ENCODE measurements around the gene PLA2G12A. TPM values are rescaled to one million over a fixed set of nuclear protein-coding genes. Genes with fewer than 3 reads are reported as not detected.

The PLA2G12A gene
- polyA plus RNA-seq, 4 donors, result 22.4 to 36.0 (median 29.9) TPM

DNA sequence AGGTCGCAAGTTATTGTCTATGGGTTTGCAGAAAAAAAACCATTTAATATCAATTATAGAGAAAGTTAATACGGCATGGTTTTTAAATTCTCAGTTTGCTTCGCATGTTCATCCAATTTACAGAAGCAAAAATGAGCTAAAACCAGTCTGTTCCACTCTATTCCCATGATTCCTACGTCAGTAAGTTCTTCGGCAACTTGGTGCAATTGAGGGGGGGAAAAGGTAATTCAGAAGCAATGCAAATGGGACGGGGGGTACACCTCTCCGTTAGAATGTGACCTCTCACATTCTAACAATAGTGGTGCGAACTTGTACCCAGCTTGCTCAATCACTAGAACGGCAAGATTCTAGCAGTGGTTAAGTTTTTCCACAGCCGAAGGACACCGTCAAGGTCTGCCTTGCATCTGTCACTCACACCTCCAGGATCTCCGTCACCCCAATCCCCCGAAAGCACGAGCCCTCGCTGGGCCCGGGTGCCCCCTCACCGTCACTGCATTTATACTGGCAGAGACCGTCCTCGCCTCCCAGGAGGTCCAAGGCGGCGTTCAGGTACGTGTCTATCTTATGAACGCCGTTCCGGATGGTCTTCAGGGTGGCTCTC, 653 bp downstream of the PLA2G12A start:
- DNase-seq (ENCODE audit: low read depth in 4 of 4, low spot score in 2 of 4), result peak in 1 of 4 donors; percentile 21

DNA sequence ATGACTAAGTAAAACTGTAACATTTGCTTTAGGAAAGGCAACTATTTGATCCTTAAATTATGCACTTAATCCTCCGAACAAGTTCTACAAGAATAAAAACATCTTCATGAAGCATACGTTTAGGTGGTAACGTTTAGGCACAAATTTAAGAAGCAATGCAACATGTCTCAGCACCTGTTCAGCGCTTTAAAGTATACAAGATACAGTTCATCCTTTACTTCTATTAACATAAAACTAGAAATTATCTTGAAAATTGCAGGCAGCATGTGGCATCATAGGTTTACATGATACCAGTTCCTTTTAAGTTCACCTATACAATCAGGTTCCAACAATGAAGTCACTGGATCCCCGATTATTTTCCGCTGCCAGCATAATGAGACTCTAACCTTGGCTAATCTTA, 1.5 kb downstream of the PLA2G12A start:
- DNase-seq (ENCODE audit: low read depth in 4 of 4, low spot score in 2 of 4), result no peak

DNA sequence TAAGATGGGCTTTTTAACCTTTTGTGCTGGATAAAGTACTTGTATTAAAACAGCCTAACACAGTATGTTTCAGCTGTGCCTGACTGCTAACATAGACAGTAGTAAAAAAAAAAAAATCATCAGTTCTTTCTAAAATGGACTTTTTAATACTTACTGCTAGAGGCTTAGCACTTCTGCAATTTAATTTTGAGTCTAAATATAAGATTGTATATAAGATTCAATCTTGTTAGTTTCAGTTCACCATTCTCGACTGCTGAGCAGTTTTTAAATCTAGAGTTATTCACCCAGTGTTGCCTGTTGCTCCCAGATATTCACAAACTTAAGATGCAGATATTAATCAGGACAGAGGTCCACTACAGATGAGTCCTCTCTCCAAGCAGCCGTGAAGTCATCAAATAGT, 6.8 kb downstream of the PLA2G12A start:
- no peak for DNase-seq (ENCODE audit: low read depth in 4 of 4, low spot score in 2 of 4)

DNA sequence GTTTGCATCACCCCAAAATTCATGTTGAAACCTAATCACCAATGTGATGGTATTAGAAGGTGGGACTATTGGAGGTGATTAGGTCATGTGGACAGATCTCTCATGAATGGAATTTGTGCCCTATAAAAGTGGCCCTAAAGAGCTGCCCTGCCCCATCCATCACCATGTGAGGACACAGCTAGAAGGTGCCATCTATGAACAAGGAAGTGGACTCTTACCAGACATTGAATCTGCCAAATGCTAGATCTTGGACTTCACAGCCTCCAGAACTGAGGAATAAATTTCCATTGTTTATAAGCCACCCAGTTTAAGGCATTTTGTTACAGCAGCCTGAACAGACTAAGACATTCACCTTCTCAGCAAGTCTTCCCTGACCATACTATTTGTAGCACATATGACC, 7.5 kb downstream of the PLA2G12A start:
- no peak for DNase-seq (ENCODE audit: low read depth in 4 of 4, low spot score in 2 of 4)

DNA sequence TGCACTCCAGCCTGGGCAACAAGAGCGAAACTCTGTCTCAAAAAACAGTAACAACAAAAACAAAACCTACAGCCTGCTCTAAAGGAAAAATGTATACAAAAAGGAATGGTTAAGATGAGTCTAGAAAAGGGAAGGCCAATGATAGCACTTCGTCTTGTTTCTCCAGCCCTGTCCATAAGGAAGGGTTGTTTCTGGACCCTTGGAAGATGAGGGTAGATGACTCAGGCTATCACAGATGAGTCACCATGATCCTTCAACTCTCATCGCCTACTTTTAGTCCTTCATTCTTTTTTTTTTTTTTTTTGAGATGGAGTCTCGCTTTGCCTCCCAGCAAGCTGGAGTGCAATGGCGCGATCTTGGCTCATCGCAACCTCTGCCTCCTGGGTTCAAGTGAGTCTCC, 8.8 kb downstream of the PLA2G12A start:
- DNase-seq (ENCODE audit: low read depth in 4 of 4, low spot score in 2 of 4), result no peak

DNA sequence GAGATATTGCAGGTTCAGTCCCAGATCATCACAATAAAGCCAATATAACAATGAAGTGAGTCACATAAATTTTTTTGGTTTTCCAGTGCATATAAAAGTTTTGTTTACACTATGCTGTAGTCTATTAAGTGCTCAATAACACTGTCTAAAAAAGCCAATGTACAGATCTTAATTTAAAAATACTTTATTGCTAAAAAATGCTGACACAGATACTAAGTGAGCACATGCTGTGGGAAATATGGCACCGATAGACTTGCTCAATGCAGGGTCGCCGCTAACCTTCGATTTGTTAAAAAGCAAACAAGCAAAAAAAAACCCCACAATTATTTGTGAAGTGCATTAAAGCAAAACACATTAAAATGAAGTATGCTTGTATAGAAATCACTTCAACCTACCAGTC, 10.3 kb downstream of the PLA2G12A start:
- DNase-seq (ENCODE audit: low read depth in 4 of 4, low spot score in 2 of 4), result no peak

DNA sequence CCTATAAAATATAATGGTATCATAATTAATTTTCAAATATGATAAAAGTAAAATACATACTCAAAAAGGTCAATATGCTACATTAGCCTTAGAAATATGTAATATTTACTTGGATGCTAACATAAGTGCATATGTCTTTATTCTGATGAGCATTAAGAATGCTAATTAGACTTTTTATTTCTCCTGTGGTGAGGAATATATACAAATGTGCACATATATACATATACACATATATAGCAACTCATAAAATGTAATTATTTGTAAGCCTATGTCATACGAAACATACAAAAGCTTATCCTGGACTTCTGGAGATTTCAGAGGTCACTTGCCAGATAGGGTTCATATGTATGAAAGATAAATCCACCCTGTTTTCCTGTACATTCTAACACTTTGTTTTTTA, 11.1 kb downstream of the PLA2G12A start:
- DNase-seq (ENCODE audit: low read depth in 4 of 4, low spot score in 2 of 4), result no peak

DNA sequence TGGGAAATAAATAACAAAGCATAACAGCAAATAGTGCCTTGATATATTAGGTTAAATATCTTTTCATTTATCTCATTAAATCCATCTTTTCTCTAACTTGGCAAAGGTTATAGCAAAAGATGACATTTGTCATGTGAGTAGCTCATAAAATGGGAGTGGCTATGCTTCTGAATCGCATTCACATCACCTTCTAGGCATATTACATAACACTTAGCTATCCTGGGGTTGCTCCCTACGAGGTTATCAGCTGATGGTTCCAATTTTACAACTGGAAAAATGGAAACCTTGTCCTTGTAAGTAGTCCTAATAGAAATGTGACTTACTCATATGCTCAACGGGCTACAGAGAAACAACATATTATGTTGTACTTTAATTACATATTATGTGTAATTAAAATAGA, 16.4 kb downstream of the PLA2G12A start:
- DNase-seq (ENCODE audit: low read depth in 4 of 4, low spot score in 2 of 4), result no peak

DNA sequence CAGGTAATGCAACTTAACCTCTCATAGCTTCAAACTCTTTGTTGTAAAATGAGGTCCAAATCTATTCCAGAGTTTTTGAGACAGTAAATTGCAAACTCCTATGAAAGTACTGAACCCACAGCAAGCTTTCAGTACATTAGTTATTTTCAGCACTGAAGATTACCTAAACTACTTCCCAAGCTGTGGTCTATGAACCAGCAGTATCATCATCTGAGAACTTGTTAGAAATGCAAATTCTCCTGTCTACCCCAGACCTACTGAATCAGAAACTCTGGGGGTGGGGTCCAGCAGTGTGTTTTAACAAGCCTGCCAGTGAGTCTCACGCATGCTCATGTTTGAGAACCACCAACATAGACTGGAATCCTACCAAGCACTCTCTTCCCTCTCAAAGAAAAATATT, 20.9 kb downstream of the PLA2G12A start:
- DNase-seq (ENCODE audit: low read depth in 4 of 4, low spot score in 2 of 4), result no peak

DNA sequence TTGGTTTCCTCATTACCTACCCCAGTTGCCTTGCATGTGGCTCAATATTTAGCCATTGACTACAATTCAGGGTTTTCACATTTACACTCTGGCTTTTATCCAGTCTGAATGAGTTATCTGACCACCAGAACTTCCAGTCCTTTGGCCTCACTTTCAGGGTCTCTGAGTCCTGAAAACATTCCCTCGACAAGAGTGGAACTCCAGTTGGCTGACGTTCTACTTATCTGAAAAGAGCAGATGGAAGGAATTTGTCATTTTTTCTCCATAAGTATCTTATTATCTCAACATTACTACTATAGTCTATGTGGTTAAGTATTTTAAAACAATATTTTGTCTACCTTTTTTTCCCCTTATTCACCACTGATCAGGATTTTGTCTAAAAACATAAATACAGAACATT, 21.4 kb downstream of the PLA2G12A start:
- DNase-seq (ENCODE audit: low read depth in 4 of 4, low spot score in 2 of 4), result no peak

DNA sequence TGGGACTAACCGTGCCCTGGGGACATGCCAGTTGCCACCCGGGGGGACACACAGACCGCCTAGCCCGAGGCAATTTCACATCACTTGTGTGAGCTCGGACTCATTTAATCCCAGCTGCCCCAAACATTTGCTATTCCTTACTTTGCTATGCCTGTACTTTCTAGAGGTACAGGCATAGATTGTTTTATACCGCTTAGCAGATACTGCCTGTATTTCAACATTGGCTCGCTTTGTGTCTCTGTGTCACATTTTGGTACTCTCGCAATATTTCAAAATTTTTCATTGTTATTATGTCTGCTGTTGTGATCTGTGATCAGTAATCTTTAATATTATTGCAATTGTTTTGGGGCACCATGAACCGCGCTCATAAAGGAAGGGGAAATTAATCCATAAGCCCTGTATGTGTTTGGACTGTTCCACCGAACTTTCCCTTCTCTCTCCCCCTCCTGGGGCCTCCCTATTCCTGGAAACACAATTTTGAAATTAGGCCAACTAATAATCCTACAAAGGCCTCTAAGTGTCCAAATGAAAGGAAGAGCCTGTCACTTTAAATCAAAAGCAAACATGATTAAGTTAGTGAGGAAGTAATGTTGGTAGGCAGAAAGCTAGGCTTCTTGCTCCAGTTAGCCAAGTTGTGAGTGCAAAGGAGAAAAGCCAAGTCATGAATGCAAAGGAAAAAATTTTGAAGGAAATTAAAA, 26.1 kb downstream of the PLA2G12A start:
- peak in 3 of 4 donors; percentile 15 to 41 (median 37) for DNase-seq (ENCODE audit: low read depth in 4 of 4, low spot score in 2 of 4)

DNA sequence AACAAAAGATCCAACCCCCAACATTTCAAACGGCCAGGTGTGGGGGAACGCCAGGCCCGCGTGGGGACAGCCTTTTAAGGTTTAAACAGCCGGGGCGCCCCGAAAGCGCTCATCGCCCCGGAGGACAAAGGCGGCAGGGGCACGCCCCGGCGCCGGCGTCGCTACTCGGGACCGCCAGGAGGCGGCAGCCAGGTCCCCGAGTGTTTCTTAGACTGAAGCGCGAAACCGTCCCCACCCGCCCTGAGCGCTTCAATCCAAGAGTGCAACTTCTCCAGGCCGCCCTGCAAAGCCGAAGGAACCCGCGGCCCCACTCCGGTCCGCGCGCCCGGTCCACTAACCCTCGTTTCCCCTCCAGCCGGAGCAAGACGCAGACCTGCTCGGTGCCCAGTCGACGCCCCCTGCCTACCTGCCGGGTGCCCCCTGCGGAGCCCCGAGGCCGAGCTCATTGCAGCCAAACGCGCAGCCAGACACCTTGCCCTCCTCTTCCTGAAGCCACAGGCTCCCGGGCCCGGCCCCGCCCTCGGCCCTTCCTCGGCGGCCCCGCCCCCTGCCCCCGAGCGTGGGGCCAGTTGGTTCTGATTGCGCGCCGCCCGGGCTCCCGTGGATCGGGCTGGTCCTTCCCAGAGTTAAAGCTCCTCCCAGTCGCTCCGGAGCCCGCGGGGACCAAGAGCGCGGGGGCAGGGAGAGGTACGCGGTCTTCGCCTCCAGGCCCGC, 26.8 kb downstream of the PLA2G12A start, which contains the start of gene CASP6:
CASP6 (minus strand) TSS at position 496 of the 714 bp plus-strand sequence; CDS start at position 446, 50 bp downstream.
- peak; percentile 63 to 72 (median 67) for DNase-seq (ENCODE audit: low read depth in 4 of 4, low spot score in 2 of 4)

DNA sequence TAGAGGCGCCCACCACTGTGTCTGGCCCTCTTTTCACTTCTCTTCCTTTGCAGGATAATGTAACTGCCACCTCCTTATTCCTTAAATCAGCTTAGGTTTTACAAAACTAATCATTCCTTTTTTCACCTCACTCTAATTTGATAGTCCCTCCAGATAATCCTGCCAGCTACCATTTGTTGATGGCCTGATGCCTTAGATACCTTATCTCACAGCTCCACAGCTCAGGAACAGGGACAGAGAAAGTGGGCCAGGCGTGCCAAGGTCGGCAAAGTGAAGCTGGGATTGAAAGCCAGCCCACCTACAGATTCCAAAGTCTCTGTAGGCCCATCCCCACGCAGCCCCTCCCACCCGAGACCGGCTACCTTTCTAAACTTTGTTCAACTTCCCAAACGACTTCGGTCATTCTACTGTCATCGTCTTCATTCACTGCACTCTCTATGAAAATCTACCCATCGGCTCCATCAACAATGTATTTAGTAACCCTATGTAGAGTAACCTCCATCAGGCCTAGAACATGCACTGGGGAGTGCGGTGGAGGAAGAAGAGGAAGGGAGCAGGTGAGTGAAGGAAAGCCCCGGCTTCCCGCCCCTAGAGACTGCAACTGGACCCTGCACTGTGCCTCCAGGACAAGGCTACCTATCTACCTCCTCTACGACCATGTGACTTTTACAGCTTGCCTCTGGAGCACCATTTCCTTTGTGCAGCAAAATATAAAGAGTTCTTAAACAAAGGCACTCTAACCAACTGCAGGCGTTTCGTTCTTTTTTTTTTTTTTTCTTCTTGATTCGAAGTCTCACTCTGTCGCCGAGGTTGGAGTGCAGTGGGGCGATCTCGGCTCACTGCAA, 28.1 kb downstream of the PLA2G12A start:
- DNase-seq (ENCODE audit: low read depth in 4 of 4, low spot score in 2 of 4), result peak; percentile 9 to 43 (median 26)

DNA sequence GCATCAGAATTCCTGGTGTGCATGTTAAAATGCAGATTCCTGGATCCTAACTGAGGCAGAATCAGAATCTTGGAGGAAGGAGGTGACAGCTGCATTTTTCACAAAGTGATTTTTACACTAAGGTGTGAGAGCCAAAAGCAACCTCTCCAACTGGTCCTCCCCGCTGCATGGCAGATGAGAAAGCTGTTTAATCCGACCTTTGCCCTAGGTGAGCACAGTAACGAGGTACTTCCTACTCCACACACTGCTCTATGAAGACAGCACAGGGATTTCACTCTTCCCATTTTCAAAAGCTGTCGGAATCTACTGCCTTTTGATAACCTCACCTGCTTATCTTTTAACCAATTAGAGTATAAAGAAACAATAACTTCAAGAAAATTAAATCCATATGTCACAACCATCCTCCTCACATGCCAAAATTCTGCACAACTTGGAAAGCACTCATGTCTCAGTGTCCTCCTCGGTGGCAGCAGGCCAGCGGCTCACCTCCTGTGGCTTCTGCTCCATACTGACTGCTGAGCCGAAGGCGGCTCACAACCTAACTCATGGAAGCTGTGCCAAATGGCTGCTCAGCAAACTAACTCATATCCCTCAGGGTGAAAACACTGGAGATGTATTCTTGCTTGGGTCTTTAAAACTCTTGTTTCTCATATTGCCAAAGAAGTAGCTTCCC, 30.2 kb downstream of the PLA2G12A start:
- no peak for DNase-seq (ENCODE audit: low read depth in 4 of 4, low spot score in 2 of 4)

DNA sequence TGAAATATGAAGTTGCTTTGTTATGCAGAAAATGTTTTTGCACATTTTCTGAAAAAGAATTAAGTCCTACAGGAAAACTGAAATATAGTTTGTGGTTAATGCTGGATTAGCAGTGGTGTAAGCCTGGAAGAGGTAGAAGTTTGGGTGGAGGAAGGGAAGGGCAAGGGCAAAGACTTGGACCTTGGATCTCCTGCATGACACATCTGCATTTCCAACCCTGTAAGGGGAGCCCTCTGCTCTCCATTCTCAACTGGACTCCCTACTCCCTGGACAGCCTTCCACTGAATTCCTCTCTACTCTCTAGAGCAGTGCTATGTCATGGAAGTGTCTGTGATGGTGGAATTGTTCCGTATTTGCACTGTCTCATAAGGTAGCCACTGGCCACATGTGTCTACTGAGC, 31.2 kb downstream of the PLA2G12A start:
- DNase-seq (ENCODE audit: low read depth in 4 of 4, low spot score in 2 of 4), result no peak

DNA sequence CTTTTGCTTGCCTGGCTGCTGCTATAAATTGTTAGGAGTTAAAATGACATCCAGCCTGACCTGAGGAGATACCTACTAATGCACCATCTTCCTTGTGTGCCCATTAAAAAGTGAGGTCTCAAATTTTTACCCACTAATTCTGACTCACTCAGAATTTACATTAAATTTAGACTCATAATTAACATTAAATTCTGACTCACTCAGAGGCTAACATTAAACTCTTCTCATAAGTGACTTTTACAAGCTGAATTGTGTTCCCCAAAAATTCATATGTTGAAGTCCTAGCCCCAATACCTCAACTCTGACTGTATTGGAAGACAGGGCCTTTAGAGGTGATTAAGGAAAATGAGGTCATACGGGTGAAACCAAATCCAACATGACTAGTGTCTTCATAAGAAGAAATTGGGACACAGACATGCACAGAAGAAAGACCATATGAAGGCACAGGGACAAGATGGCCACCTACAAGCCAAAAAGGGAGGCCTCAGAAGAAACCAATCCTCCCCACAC, 38.4 kb downstream of the PLA2G12A start:
- no peak for DNase-seq (ENCODE audit: low read depth in 4 of 4, low spot score in 2 of 4)

DNA sequence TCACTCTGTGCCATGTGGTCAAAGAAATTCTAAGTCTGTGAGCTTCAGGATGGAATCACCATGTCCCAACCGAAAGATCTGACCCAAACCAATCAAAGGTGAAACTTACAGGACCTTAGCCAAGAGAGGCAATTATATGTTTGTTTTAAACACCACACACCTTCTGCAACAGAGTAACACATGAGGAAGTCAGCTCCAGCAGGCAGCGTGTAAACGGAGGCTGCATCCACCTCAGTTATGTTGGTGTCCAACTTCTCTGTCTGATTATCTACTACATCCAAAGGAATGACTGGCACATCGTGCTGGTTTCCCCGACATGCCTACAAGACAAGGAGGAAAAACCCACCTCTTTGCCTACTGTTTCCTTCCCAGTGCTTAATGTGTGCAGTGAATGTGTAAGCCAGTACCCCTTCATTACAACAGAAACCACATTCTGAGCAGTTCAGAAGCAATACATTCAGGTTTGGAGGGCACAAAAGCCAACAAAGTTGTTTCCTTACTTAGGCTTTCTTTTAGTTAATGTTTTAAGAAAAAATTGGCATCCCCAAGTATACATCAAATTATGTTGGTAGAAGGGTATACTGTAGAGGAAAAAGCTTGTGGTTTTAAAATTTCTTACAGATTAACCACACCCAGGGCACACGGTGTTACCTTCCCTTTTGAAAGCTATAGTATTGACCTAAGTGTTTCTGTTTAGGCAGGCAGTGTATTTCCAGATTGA, 39.0 kb downstream of the PLA2G12A start:
- DNase-seq (ENCODE audit: low read depth in 4 of 4, low spot score in 2 of 4), result no peak

DNA sequence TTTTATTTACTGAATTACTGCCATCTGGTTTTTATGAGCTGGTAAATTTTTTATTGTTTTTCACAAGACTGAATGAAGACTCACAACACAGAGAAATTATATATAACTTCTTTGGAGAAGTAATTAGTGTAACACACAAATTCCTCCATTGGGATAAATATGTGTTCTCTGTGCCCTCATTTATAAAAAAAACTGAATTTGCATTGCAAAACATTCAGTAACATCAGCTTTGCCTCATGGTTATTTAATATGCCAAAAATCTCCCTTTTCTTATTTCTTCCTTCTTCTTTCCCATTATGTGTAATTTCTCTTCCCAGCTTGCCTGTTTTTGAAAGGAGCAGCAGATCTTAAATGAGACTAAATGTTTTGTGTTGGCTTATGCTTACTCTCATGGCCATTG, 45.1 kb downstream of the PLA2G12A start:
- no peak for DNase-seq (ENCODE audit: low read depth in 4 of 4, low spot score in 2 of 4)

DNA sequence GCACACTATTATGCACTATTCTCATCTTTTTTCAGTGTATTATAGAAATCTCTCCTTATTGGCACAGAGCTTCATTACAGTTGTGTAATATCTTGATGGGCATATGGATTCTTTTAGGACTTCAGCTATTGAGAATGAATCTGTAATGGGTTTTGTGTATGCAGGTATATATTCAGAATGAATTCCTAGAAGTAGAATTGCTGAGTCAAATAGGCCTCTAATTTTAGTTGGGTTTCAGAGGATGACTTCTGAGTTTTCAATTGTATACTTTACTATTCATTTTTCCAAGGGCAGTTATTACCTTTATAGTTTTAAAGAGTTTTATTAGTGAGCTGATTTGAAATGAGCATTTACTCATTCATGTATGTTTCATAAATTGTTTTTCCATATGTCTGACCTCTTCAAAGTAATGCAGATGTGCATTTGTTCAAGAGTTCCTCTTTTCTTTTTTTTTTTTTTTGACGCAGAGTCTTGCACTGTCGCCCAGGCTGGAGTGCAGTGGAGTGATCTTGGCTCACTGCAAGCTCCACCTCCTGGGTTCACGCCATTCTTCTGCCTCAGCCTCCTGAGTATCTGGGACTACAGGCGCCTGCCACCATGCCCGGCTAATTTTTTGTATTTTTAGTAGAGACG, 46.1 kb downstream of the PLA2G12A start:
- no peak for DNase-seq (ENCODE audit: low read depth in 4 of 4, low spot score in 2 of 4)
